Liver (tissue), 3 donors: ENCODE measurements around the gene BEGAIN.

Experiments
- CTCF ChIP-seq: fragments of 150-350 bp; IDR thresholded peaks from 2 replicates; pipeline ENCODE4 v1.5.1; 2017; ENCODE audit warnings: improper control_type of control experiment, low read depth, low read length; ENCODE audit not compliant: missing input control
- FOXA1 ChIP-seq: IDR thresholded peaks from 2 replicates; pipeline ENCODE4 v1.6.1; 2016; ENCODE audit warnings: antibody characterized with exemption
- GABPA ChIP-seq, 2 donors: IDR thresholded peaks in 1 of 2; conservative IDR thresholded peaks in 1 of 2; 2 replicates each; pipeline ENCODE4 v1.6.1; 2016; ENCODE audit warnings: antibody characterized with exemption in 2 of 2, mild to moderate bottlenecking in 1 of 2, moderate library complexity in 1 of 2
- RAD21 ChIP-seq, 2 donors: IDR thresholded peaks; 2 replicates each; pipeline ENCODE4 v1.6.1; 2016; ENCODE audit warnings: antibody characterized with exemption in 2 of 2, mild to moderate bottlenecking in 2 of 2
- RXRA ChIP-seq, 2 donors: IDR thresholded peaks; 2 replicates each; pipeline ENCODE4 v1.6.1; 2017 to 2018; ENCODE audit warnings: antibody characterized with exemption in 2 of 2, mild to moderate bottlenecking in 1 of 2
- TF ChIP-seq, protein P1 (sequence below): IDR thresholded peaks from 2 replicates; pipeline ENCODE4 v1.6.1; 2016; ENCODE audit warnings: antibody characterized with exemption
- donor health status: healthy.
- donor health status: healthy.

GRCh38 chr14:100502622-100503220 lies 84.5 kb downstream of the BEGAIN start:
- TF ChIP-seq GABPA (IDR thresholded peaks at IDR 0.05 in 1 of 2, conservative IDR thresholded peaks at IDR 0.05 in 1 of 2), result no peak
- no peak for TF ChIP-seq CTCF
- TF ChIP-seq, protein P1, sequence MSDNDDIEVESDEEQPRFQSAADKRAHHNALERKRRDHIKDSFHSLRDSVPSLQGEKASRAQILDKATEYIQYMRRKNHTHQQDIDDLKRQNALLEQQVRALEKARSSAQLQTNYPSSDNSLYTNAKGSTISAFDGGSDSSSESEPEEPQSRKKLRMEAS, result no peak
- TF ChIP-seq RAD21 (IDR thresholded peaks at IDR 0.05), result no peak
- TF ChIP-seq RXRA (IDR thresholded peaks at IDR 0.05), result no peak
- TF ChIP-seq FOXA1, result no peak
